M059J (cell line): ENCODE measurements around the gene SYNC. TPM values are rescaled to one million over a fixed set of nuclear protein-coding genes. Genes with fewer than 3 reads are reported as not detected.
"Not testable (repeated sequence)": the region's sequence is repeated elsewhere in the genome, so short reads cannot be mapped to it uniquely, and the experiment has no call there.

ENCODE experiments used
- DNase-seq: peaks from one replicate; pipeline ENCODE4 v3.0.0-alpha.2; 2012; ENCODE audit warnings: low read depth
- total RNA-seq: library from RNA; depleted of rRNA; stranded (reverse); fragments of >200 nt; shearing (Covaris generic); gene quantifications from 2 replicates; pipeline ENCODE4 v1.2.3, GENCODE V29; 2014; rRNA removed

Gene SYNC
- total RNA-seq, 1 experiment from 2014 or later = 38.2 TPM

DNA sequence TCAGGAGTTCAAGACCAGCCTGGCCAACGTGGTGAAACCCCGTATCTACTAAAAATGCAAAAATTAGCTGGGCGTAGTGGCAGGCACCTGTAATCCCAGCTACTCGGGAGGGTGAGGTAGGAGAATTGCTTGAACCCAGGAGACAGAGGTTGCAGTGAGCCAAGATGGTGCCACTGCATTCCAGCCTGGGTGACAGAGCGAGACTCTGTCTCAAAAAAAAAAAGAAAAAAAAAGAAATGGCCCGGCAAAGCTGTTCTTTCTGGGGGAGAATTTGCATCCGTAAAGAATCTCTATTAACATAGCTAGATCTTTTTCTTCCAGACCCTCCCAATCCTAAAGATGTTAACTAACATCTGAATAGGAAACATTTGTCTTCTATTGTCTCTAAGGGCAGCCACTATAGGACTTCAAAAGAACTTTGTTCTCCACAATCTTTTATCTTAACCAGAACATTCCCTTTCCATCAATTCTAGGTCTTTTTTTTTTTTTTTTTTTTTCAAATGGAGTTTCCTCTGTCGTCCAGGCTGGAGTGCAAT, 60.2 kb downstream of the SYNC start:
- not testable (repeated sequence) for DNase-seq

DNA sequence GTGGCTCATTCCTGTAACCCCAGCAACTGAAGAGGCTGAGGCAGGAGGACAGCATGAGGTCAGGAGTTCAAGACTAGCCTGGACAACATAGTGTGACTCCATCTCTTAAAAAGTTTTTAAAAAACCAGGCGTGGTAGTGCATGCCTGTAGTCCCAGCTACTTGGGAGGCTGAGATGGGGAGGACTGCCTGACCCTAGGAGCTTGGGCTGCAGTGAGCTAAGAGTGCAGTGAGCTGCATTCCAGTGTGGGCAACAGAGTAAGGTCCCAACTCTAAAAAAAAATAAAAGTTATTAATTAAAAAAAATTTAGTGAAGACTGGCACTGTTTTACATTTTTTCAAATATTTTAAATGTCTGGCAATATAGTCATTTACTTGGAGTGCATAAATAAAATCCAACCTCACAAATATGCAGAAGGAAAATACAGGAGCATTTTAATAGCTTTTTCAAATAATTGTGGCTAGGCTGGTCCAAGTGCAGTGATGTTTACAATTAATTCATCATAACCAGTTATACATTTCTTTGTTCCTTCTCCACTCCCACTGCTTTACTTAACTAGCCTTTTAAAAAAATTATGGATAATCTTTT, 63.0 kb downstream of the SYNC start:
- no peak for DNase-seq

DNA sequence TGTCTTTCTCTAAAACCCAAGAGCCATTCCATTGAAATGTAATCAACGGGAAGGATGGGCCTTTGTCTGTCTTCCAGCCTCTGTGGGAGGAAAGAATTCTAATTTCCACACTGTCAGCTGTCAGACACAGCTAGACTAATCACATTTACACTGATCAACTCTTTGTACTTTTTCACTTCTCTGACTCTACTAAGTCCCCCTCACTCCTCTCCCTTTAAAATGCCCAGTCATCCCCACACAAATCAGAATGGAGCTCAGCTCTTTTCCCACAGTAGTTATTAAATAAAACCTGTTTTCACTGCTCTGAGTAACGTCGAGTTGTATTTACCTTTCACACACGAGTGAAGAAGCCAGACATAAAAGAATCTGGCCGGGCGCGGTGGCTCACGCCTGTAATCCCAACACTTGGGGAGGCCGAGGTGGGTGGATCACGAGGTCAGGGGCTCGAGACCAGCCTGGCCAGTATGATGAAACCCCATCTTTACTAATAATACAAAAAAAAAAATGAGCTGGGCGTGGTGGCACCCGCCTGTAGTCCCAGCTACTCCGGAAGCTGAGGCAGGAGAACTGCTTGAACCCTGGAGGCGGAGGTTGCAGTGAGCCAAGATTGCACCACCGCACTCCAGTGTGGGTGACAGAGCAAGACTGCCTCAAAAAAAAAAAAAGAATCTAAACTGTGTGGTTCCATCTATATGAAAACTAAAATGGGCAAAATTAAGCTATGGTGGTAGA, 65.5 kb downstream of the SYNC start:
- DNase-seq = no peak

DNA sequence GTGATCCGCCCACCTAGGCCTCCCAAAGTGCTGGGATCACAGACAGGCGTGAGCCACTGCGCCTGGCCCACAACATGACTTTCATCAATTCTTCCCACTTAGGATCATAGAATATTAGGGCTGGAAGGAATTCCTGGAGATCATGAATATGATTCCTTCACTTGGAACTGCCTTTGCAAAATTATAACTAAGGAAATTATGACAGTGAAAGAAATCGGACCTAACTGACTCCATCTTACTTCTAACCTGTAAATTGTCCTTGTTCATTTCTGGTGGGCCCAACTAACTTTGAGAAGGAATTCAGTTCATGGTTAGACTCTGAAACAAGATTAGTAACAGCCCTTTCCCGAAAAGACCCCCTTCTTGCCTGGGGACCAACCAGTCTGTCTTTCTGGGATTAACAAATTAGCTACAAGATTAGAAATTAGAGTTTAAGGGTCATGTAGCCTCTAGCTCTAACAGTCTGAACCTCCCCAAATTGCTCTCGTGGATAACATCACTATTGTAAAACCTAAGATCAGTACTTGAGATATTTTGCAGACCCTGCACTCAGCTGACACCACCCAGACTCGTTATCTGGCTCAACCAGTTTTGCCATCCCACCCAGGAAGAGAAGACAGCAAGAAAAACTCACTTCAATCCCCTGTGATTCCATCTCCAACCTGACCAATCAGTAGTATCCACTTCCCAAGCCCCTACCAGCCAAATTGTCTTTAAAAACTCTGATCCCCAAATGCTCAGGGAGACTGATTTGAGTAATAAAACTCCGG, 66.9 kb downstream of the SYNC start:
- DNase-seq = no peak

DNA sequence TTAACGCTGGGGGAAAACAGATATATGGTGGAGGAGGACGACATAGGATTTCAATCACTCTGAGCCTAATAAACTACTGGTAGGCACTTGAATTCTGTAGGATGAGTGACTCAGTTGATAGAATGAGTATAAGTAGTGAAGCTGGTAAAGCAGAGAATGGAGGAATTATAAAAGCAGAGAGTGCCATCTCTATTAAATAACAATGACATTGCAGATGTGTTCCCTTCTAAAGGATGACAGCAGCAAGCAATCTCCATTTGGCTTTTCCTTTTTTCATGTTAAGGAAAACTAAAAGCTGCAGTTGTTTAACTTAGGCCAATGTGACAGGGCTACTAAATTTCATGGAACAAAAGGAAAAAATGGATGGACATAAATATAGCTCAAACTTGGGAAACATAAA, 69.7 kb downstream of the SYNC start:
- DNase-seq = no peak

DNA sequence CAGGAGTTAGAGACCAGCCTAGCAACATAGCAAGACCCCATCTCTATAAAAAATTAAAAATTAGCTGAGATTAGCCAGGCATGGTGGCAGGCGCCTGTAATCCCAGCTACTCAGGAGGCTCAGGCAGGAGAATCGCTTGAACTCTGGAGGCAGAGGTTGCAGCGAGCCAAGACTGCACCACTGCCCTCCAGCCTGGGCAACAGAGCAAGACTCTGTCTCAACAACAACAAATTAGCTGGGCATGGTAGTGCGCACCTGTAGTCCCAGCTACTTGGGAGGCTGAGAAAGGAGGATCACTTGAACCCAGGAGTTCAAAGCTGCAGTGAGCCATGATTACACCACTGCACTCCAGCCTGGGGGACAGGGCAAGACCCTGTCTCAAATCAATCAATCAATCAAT, 72.4 kb downstream of the SYNC start:
- not testable (repeated sequence) for DNase-seq

Other genes starting within 250 kb of the SYNC start
- 0.02 and 0.32 TPM in 2 replicates for gene ZBTB8B, start 237.7 kb downstream of the SYNC start, total RNA-seq
- gene ZBTB8A, start 163.3 kb downstream of the SYNC start, total RNA-seq = 3.2 and 6.3 TPM in 2 replicates
- gene ZBTB8OS, start 52.2 kb downstream of the SYNC start, total RNA-seq = 85.1 and 88.1 TPM in 2 replicates
- 182 and 233 TPM in 2 replicates for gene RBBP4, start 51.6 kb downstream of the SYNC start, total RNA-seq
- 83.6 and 87.2 TPM in 2 replicates for gene YARS1, start 114.6 kb upstream of the SYNC start, total RNA-seq
- 20.9 and 30.3 TPM in 2 replicates for gene S100PBP, start 114.9 kb upstream of the SYNC start, total RNA-seq
- 0.49 and 2.9 TPM in 2 replicates for gene FNDC5, start 168.1 kb upstream of the SYNC start, total RNA-seq
- 0.07 TPM in 1 of 2 replicates, not detected in the other for gene HPCA, start 183.7 kb upstream of the SYNC start, total RNA-seq
- gene TMEM54, start 198.6 kb upstream of the SYNC start, total RNA-seq = 68.7 and 94.8 TPM in 2 replicates